ENCODE results near the gene CEP104.

Gene CEP104

GRCh38 chr1:3856923-3857790 lies at the start of gene CEP104, which contains the start of gene DFFB:
Gene CEP104, minus strand, starts transcription at chr1:3857211. Its CDS starts 4,804 bp downstream, at chr1:3852407.
Gene DFFB, plus strand, starts transcription at chr1:3857476. Its CDS starts 128 bp downstream, at chr1:3857604.
- DNase-seq (ENCODE audit: low read depth): peak; percentile 96
- peak within 1 kb of the TSS; percentile 99 for H3K4me3 ChIP-seq (ENCODE audit: low read depth, low read length)
- TF ChIP-seq CTCF (IDR thresholded peaks at IDR 0.05; ENCODE audit: low read depth, low read length, missing control alignments): peak; percentile 41

DNA sequence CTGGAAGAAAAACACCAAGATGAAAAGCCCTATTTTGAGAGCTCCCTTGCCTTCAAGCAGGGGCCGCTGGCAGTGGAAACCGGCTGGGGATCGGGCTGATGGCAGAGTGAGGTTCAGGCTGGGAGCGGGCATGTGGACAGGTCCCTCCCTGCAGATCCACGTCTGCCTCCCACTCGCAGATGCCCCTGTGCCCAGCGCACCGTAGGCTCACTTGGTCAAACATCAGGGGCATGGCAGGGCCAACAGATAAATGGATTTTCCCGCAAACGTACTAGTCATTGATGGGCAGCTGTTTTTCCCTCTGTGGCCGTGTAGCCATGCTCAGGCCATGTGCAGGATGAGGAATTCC lies 49.6 kb upstream of the CEP104 start:
- DNase-seq (ENCODE audit: low read depth): no peak
- no peak overlapping the region for H3K4me3 ChIP-seq (ENCODE audit: low read depth, low read length)
- TF ChIP-seq CTCF (IDR thresholded peaks at IDR 0.05; ENCODE audit: low read depth, low read length, missing control alignments): no peak

DNA sequence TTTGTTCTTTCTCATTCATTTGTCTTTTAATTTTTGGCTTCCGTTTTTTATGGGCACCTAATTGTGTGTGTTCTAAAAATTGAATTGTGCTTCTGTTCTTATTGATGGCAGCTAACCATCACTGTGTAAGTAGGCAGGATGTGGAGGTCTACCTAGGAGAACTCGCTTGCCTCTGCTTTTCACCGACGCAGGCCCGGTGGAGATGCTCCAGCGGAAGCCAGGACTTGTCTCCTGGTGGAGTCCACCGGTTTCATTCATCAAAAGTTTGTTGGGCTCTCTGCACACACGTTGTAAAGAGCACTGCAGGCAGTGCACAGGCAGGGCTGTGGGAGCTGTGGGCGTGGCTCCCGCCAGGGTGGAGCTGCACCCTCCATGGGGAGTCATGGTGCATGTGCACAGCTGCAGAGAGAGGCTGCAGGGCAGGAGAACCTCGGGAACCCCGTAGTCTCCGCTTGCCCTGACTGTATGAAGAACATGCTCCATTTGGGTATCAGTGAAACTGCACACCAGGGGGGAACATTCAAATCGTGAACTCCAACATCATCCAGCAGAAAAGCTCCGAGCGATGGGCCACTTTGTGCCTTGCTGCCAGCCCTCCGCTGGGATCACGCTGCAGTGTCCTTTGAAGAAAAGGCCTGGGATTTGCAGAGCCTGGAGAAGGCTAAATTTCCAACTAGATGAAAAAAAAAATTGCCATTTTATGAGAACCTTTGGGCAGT lies 49.1 kb upstream of the CEP104 start:
- no peak overlapping the region for H3K4me3 ChIP-seq (ENCODE audit: low read depth, low read length)
- DNase-seq (ENCODE audit: low read depth): no peak
- TF ChIP-seq CTCF (IDR thresholded peaks at IDR 0.05; ENCODE audit: low read depth, low read length, missing control alignments): no peak

DNA sequence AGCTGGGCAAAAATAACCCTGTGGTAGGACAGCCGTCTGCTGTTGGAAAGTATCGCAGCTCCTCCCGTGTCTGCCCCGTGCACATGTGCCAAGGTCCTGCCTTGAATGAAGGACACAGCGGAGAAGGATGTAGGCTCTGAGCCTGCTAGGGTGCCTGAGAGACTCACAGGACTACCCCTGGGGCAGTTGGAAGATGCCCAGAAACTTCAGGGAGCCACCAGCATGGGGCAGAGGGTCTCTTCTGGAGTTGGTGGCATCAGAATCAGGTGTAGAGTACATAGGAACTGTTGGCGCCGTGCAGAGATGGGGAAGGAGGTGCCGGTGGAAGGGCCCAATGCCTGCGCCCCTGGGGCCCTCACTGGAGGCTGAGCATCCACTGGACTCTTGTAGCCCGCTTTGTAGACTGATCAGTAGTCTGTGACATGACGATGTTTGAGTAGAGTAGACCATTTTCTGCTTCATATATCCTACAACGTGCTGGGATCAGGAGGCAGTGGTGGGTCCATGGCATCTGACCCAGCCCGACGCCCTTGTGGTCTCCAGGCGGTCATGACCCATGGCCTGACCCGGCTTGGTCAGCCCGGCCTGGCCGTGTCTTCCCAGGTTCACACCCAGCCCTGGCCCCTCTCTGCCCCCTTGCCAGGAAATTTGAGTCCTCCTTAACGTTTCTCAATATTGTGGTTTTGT lies 48.4 kb upstream of the CEP104 start:
- DNase-seq (ENCODE audit: low read depth): no peak
- TF ChIP-seq CTCF (IDR thresholded peaks at IDR 0.05; ENCODE audit: low read depth, low read length, missing control alignments): no peak
- H3K4me3 ChIP-seq (ENCODE audit: low read depth, low read length): no peak overlapping the region

DNA sequence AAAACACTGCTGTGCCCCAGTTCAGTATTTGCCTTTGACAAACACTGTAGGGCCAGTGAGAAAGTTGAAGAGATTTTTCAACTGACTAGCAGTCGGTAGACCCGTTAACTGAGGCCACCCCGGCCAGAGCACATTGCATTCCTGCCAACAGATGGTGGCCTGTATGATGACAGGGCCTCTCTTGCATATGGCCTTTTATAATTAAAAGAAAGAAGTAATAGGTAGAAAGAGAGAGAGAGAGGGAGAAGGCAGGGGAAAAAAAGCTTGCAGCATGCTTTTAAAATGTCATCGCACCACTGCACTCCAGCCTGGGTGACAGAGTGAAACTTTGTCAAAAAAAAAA lies 47.8 kb upstream of the CEP104 start:
- H3K4me3 ChIP-seq (ENCODE audit: low read depth, low read length): no peak overlapping the region
- no peak for DNase-seq (ENCODE audit: low read depth)
- no peak for TF ChIP-seq CTCF (IDR thresholded peaks at IDR 0.05; ENCODE audit: low read depth, low read length, missing control alignments)

- TF ChIP-seq CTCF (IDR thresholded peaks at IDR 0.05; ENCODE audit: low read depth, low read length, missing control alignments): no peak
- no peak overlapping the region for H3K4me3 ChIP-seq (ENCODE audit: low read depth, low read length)
- no peak for DNase-seq (ENCODE audit: low read depth)
Observed at GRCh38 chr1:3904006-3904842, 47.2 kb upstream of the CEP104 start.
